HCT116 (cell line): ENCODE measurements around the gene ORC2. TPM values are rescaled to one million over a fixed set of nuclear protein-coding genes. Genes with fewer than 3 reads are reported as not detected.
A peak's percentile ranks its signal among the peaks of the same experiment; 100 is the strongest.

Experiments used
- ATAC-seq: fragments of 200-7000 bp; cut with Tn5 transposase; 2 replicates; pipeline ENCODE4 v1.9.1; 2020; ENCODE audit warnings: mild to moderate bottlenecking, moderate library complexity
- BruUV-seq: library from RNA; stranded (reverse); fragments of 400-500 nt; replicated peaks from 2 replicates; lab custom pipeline; 2021; lab: Mats Ljungman, UMichigan
- CTCF ChIA-PET: fragments of 300-600 bp; sonication (Branson Sonifier 250); formaldehyde crosslinking; loops from one replicate; lab custom pipeline; 2021; ENCODE audit warnings: antibody characterized with exemption; lab: Charles Lee
- POLR2A ChIA-PET: fragments of 300-600, 350-600 bp; sonication (Branson Sonifier 250); formaldehyde crosslinking; loops from one replicate; lab custom pipeline; 2021; ENCODE audit warnings: antibody characterized with exemption; lab: Charles Lee
- RAD21 ChIA-PET, 2 experiments: fragments of 300-600 bp; sonication (Branson Sonifier 250); formaldehyde crosslinking; loops; one replicate each; lab custom pipeline; 2023; ENCODE audit warnings: low total read pairs in 2 of 2; ENCODE audit not compliant: uncharacterized antibody in 2 of 2, unreplicated experiment in 2 of 2, low non-redundant PET in 1 of 2; lab: Charles Lee
- DNase-seq: peaks from one replicate; pipeline ENCODE4 v3.0.0-alpha.2; 2010; ENCODE audit warnings: low read depth, low spot score
- H2AFZ ChIP-seq: fragments of 200-600 bp; shearing (Covaris generic), sonication (generic); 2 replicates; pipeline ENCODE4 v1.6.1; 2017; ENCODE audit warnings: low read depth, mixed run types, mixed read lengths, antibody characterized with exemption, low read length; ENCODE audit not compliant: poor library complexity, severe bottlenecking
- H3K27ac ChIP-seq: 2 replicates; pipeline ENCODE4 v1.5.1; 2012; ENCODE audit warnings: low read depth, low read length
- H3K27me3 ChIP-seq: fragments of 200-600 bp; sonication (generic); 2 replicates; pipeline ENCODE4 v1.6.1; 2016; ENCODE audit warnings: mixed run types, low read length, mixed read lengths; ENCODE audit not compliant: insufficient read depth
- H3K36me3 ChIP-seq, 2 experiments: fragments of 200-500 bp in 1 of 2; fragments of 200-600 bp in 1 of 2; sonication (Bioruptor generic) in 1 of 2; sonication (generic) in 1 of 2; 2 replicates each; pipeline versions ENCODE4 v1.5.1 to v1.6.1; 2014 to 2016; ENCODE audit warnings: low read length in 2 of 2, inconsistent platforms in 1 of 2, mixed read lengths in 1 of 2, mixed run types in 1 of 2; ENCODE audit not compliant: insufficient read depth in 2 of 2, control insufficient read depth in 1 of 2
- H3K4me1 ChIP-seq, 2 experiments: fragments of 200-600 bp in 1 of 2; sonication (generic) in 1 of 2; 2 replicates each; pipeline versions ENCODE4 v1.5.1 to v1.6.1; 2012 to 2017; ENCODE audit warnings: low read length in 2 of 2, inconsistent platforms in 1 of 2, mild to moderate bottlenecking in 1 of 2, mixed read lengths in 1 of 2, mixed run types in 1 of 2, moderate library complexity in 1 of 2; ENCODE audit not compliant: insufficient read depth in 2 of 2, control insufficient read depth in 1 of 2
- H3K4me2 ChIP-seq: fragments of 200-600 bp; sonication (generic); 2 replicates; pipeline ENCODE4 v1.6.1; 2017; ENCODE audit warnings: mixed run types, low read length, mixed read lengths
- H3K4me3 ChIP-seq, 2 experiments: fragments of 200-600 bp in 1 of 2; sonication (generic) in 1 of 2; replicated peaks in 1 of 2; 2 replicates each; pipeline ENCODE4 v1.5.1; 2011 to 2016; ENCODE audit warnings: low read length in 2 of 2, control low read depth in 1 of 2, low read depth in 1 of 2, mild to moderate bottlenecking in 1 of 2, mixed read lengths in 1 of 2, mixed run types in 1 of 2
- H3K79me2 ChIP-seq: fragments of 200-600 bp; sonication (generic); 2 replicates; pipeline ENCODE4 v1.6.1; 2017; ENCODE audit warnings: mild to moderate bottlenecking, mixed run types, low read length, moderate library complexity, mixed read lengths; ENCODE audit not compliant: insufficient read depth
- H3K9ac ChIP-seq: fragments of 200-600 bp; sonication (generic); 2 replicates; pipeline ENCODE4 v1.6.1; 2016; ENCODE audit warnings: low read length, mixed read lengths
- H3K9me2 ChIP-seq: fragments of 200-600 bp; sonication (generic), shearing (Covaris generic); 2 replicates; pipeline ENCODE4 v1.6.1; 2017; ENCODE audit warnings: mixed run types, mild to moderate bottlenecking, moderate library complexity; ENCODE audit not compliant: insufficient read depth
- H3K9me3 ChIP-seq, 2 experiments: fragments of 200-500 bp in 1 of 2; fragments of 200-600 bp in 1 of 2; sonication (Bioruptor generic) in 1 of 2; sonication (generic) in 1 of 2; 2 replicates each; pipeline ENCODE4 v1.6.1; 2014 to 2017; ENCODE audit warnings: low read length in 2 of 2, mixed read lengths in 2 of 2, inconsistent platforms in 1 of 2, low read depth in 1 of 2, mild to moderate bottlenecking in 1 of 2, mixed run types in 1 of 2, moderate library complexity in 1 of 2; ENCODE audit not compliant: control insufficient read depth in 1 of 2, insufficient read depth in 1 of 2
- H4K20me1 ChIP-seq: fragments of 200-600 bp; sonication (generic), shearing (Covaris generic); 2 replicates; pipeline ENCODE4 v1.6.1; 2017; ENCODE audit warnings: mixed run types, mild to moderate bottlenecking, moderate library complexity; ENCODE audit not compliant: insufficient read depth
- CBX3 ChIP-seq: IDR thresholded peaks from 2 replicates; pipeline ENCODE4 v1.6.1; 2012; ENCODE audit warnings: low read depth
- EZH2 ChIP-seq: fragments of 200-600 bp; sonication (generic); IDR thresholded peaks from 2 replicates; pipeline ENCODE4 v1.6.1; 2017; ENCODE audit warnings: antibody characterized with exemption, mixed run types
- FOSL1 ChIP-seq: IDR thresholded peaks from 2 replicates; pipeline ENCODE4 v1.6.1; 2012; ENCODE audit warnings: low read depth
- JUND ChIP-seq: IDR thresholded peaks from 2 replicates; pipeline ENCODE4 v1.6.1; 2012
- RAD21 ChIP-seq: IDR thresholded peaks from 2 replicates; pipeline ENCODE4 v1.6.1; 2012; ENCODE audit warnings: low read depth, mild to moderate bottlenecking
- SIN3A ChIP-seq: IDR thresholded peaks from 2 replicates; pipeline ENCODE4 v1.6.1; 2012; ENCODE audit warnings: low read depth
- SP1 ChIP-seq: IDR thresholded peaks from 2 replicates; pipeline ENCODE4 v1.6.1; 2012; ENCODE audit warnings: low read depth
- SRF ChIP-seq: IDR thresholded peaks from 2 replicates; pipeline ENCODE4 v1.6.1; 2012; ENCODE audit warnings: low read depth
- TCF7L2 ChIP-seq: IDR thresholded peaks from 2 replicates; pipeline ENCODE4 v1.7.0; 2011; ENCODE audit warnings: borderline replicate concordance, inconsistent platforms; ENCODE audit not compliant: insufficient read depth, insufficient read length; ENCODE audit errors: extremely low read depth
- YY1 ChIP-seq: IDR thresholded peaks from 2 replicates; pipeline ENCODE4 v1.6.1; 2011; ENCODE audit warnings: low read length, low read depth, moderate library complexity, mild to moderate bottlenecking; ENCODE audit not compliant: insufficient replicate concordance; ENCODE audit errors: extremely low read depth
- intact Hi-C: fragments of 100-400 bp; cut with micrococcal nuclease; formaldehyde crosslinking; loops from 2 replicates; pipeline ENCODE4 v1.10.0; 2022
- total RNA-seq: library from RNA; stranded (reverse); gene quantifications from one replicate; pipeline ENCODE4 v1.2.1, GENCODE V29; 2021; ENCODE audit not compliant: unreplicated experiment
- TF ChIP-seq, protein P1 (sequence below): IDR thresholded peaks from 2 replicates; pipeline ENCODE4 v1.6.1; 2012
- TF ChIP-seq, protein P2 (sequence below): IDR thresholded peaks from 2 replicates; pipeline ENCODE4 v1.6.1; 2011; ENCODE audit warnings: mild to moderate bottlenecking, low read length, moderate library complexity; ENCODE audit not compliant: insufficient replicate concordance; ENCODE audit errors: extremely low read depth
- TF ChIP-seq, protein P3 (sequence below): IDR thresholded peaks from 2 replicates; pipeline ENCODE4 v1.6.1; 2012

ORC2 gene
- total RNA-seq, 1 experiment from 2014 or later = 51.9 TPM

DNA sequence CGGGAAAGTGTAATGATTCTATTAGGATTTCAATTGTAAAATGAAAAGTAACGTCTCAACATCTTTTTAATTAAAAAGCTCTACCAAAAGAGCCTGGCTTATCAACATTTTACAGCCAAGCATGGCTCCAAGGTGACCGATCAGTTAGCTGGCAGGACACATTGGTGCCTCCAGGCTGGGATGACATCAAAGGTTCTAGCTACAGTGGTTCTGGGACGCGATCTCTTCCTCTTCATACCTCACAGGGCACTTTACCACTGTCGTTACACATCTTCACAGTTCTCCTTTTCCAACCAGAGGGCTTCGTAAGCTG lies 693 bp downstream of the ORC2 start:
- ChIA-PET CTCF (interaction anchor here (1.1 to 2.3 kb wide), 10 partner anchors 11 to 270 kb away, joined by 3 to 8 read pairs (median 5); partner anchors contain the start of genes CASP10, NIF3L1 and PPIL3), POLR2A (interaction anchor here (0.5 to 2.5 kb wide), 3 partner anchors 12 to 29 kb away, joined by 3 to 12 read pairs (median 3); no protein-coding TSS in a partner anchor), RAD21 (no interaction called here)
- H3K9me2 ChIP-seq = no peaks in the 10 kb centered on the region
- peak overlapping the region; percentile 56 to 79 for H3K4me3 ChIP-seq
- H2AFZ ChIP-seq = no peak overlapping the region
- H3K36me3 ChIP-seq = peaks cover under 1 to 12% of the 10 kb centered on the region in 2 experiments; a peak in 2 of 4 replicates
- intact Hi-C loops = loop anchor here (2.0 kb wide), 1 partner anchor 196 kb away; no protein-coding TSS in a partner anchor
- BruUV-seq = TSS peak; percentile 57
- DNase-seq = no peak
- TF ChIP-seq, protein P1, sequence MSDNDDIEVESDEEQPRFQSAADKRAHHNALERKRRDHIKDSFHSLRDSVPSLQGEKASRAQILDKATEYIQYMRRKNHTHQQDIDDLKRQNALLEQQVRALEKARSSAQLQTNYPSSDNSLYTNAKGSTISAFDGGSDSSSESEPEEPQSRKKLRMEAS = no peak
- peak; percentile 45 for TF ChIP-seq TCF7L2
- H3K9ac ChIP-seq = peak overlapping the region; percentile 81
- no peaks in the 10 kb centered on the region for H3K9me3 ChIP-seq
- H4K20me1 ChIP-seq = no peaks in the 10 kb centered on the region
- no peaks in the 10 kb centered on the region for H3K27me3 ChIP-seq
- peaks cover 76% of the 10 kb centered on the region for H3K79me2 ChIP-seq
- ATAC-seq = peak; percentile 20
- H3K4me2 ChIP-seq = peak overlapping the region; percentile 69
- peaks cover 9 to 38% of the 10 kb centered on the region in 2 experiments for H3K4me1 ChIP-seq
- peak overlapping the region; percentile 93 for H3K27ac ChIP-seq

DNA sequence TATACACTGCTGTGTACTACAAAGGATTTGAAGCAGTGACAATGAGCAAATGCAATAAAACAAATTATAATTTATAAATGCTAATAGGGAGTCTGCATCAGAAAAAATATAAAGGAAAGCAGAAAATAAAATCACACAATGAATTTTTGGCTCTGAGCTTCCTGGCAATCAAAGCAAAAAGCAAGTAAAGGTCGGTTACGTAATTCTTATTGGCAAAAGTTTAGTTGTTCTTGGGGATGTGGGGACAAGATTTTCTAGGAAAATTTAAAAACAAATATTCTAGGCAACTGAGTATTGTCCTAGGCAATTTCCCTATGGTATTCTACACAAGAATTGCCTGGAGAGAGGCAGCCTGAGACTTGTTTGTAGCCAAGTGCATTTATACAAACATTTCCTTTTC lies 1.8 kb downstream of the ORC2 start:
- peaks cover 9 to 28% of the 10 kb centered on the region in 2 experiments for H3K4me1 ChIP-seq
- no TSS peak for BruUV-seq

More for the DNA sequence above, 1.8 kb downstream of the ORC2 start:
- H3K4me3 ChIP-seq = no peak overlapping the region; a peak in 1 of 4 replicates
- H3K9me2 ChIP-seq = no peaks in the 10 kb centered on the region
- RAD21 ChIA-PET = no interaction called here
- CTCF ChIA-PET = no interaction called here
- ATAC-seq (no peak), DNase-seq (no peak)
- H3K4me2 ChIP-seq = peak overlapping the region; percentile 69
- no peaks in the 10 kb centered on the region for H3K27me3 ChIP-seq
- H2AFZ ChIP-seq = no peak overlapping the region
- no peak overlapping the region for H3K9ac ChIP-seq
- POLR2A ChIA-PET = no interaction called here
- TF ChIP-seq, protein P2, sequence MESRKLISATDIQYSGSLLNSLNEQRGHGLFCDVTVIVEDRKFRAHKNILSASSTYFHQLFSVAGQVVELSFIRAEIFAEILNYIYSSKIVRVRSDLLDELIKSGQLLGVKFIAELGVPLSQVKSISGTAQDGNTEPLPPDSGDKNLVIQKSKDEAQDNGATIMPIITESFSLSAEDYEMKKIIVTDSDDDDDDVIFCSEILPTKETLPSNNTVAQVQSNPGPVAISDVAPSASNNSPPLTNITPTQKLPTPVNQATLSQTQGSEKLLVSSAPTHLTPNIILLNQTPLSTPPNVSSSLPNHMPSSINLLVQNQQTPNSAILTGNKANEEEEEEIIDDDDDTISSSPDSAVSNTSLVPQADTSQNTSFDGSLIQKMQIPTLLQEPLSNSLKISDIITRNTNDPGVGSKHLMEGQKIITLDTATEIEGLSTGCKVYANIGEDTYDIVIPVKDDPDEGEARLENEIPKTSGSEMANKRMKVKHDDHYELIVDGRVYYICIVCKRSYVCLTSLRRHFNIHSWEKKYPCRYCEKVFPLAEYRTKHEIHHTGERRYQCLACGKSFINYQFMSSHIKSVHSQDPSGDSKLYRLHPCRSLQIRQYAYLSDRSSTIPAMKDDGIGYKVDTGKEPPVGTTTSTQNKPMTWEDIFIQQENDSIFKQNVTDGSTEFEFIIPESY = no peak
- no peak for TF ChIP-seq SIN3A
- no peak for TF ChIP-seq RAD21
- TF ChIP-seq SP1 = no peak
- TF ChIP-seq SRF = no peak
- no peak for TF ChIP-seq JUND
- no peak for TF ChIP-seq FOSL1
- no peak for TF ChIP-seq EZH2
- no peak for TF ChIP-seq CBX3
- TF ChIP-seq, protein P3, sequence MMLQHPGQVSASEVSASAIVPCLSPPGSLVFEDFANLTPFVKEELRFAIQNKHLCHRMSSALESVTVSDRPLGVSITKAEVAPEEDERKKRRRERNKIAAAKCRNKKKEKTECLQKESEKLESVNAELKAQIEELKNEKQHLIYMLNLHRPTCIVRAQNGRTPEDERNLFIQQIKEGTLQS = no peak
- TF ChIP-seq, protein P1 = no peak
- no peak for TF ChIP-seq YY1
- no peaks in the 10 kb centered on the region for H3K9me3 ChIP-seq
- intact Hi-C loops = loop anchor here (2.0 kb wide), 1 partner anchor 197 kb away; no protein-coding TSS in a partner anchor
- peaks cover 81% of the 10 kb centered on the region for H3K79me2 ChIP-seq
- H4K20me1 ChIP-seq = no peaks in the 10 kb centered on the region
- H3K27ac ChIP-seq = no peak overlapping the region
- H3K36me3 ChIP-seq = peaks cover 10 to 19% of the 10 kb centered on the region in 2 experiments; a peak in 3 of 4 replicates
